ENCODE measurements around the gene DFFA. TPM values are rescaled to one million over a fixed set of nuclear protein-coding genes. Genes with fewer than 3 reads are reported as not detected.

The DFFA gene
- total RNA-seq, 4 donors from 2014 or later: 17.9 to 32.5 (median 26.0) TPM

- TF ChIP-seq POLR2AphosphoS5 (IDR thresholded peaks at IDR 0.05) (no peak), POLR2A (IDR thresholded peaks at IDR 0.05; ENCODE audit: low read depth) (no peak), EP300 (IDR thresholded peaks at IDR 0.05) (no peak)
- TF ChIP-seq, protein P1, sequence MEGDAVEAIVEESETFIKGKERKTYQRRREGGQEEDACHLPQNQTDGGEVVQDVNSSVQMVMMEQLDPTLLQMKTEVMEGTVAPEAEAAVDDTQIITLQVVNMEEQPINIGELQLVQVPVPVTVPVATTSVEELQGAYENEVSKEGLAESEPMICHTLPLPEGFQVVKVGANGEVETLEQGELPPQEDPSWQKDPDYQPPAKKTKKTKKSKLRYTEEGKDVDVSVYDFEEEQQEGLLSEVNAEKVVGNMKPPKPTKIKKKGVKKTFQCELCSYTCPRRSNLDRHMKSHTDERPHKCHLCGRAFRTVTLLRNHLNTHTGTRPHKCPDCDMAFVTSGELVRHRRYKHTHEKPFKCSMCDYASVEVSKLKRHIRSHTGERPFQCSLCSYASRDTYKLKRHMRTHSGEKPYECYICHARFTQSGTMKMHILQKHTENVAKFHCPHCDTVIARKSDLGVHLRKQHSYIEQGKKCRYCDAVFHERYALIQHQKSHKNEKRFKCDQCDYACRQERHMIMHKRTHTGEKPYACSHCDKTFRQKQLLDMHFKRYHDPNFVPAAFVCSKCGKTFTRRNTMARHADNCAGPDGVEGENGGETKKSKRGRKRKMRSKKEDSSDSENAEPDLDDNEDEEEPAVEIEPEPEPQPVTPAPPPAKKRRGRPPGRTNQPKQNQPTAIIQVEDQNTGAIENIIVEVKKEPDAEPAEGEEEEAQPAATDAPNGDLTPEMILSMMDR (IDR thresholded peaks at IDR 0.05): no peak
- H3K36me3 ChIP-seq: peaks cover 0 to 5% (median under 1%) of the 10 kb centered on the region in 4 donors
- H3K4me3 ChIP-seq: no peak overlapping the region
- DNase-seq (ENCODE audit: extremely low spot score): no peak
- peaks cover 0 to 19% (median 18%) of the 10 kb centered on the region in 4 donors for H3K4me1 ChIP-seq
- no peak overlapping the region for H3K27ac ChIP-seq (replicated peaks in 1 of 4)
- H3K9me3 ChIP-seq: no peaks in the 10 kb centered on the region
- intact Hi-C loops (cut with DNase I): no loop called here
- WGBS: 64% methylated on average over 18 of the region's 21 CpGs
- no peaks in the 10 kb centered on the region for H3K27me3 ChIP-seq
These were observed 22.0 kb downstream of the DFFA start for GRCh38 chr1:10450156-10450814.

GRCh38 chr1:10449751-10450150 is 22.6 kb downstream of the DFFA start, which contains the start of gene CORT:
Gene CORT, plus strand, starts transcription at chr1:10450031. Its CDS starts 193 bp downstream, at chr1:10450224.
- H3K27me3 ChIP-seq: no peaks in the 10 kb centered on the region
- no peak for DNase-seq (ENCODE audit: extremely low spot score)
- TF ChIP-seq POLR2AphosphoS5 (IDR thresholded peaks at IDR 0.05): no peak
- TF ChIP-seq, protein P1 (IDR thresholded peaks at IDR 0.05): no peak
- TF ChIP-seq POLR2A (IDR thresholded peaks at IDR 0.05; ENCODE audit: low read depth): no peak
- TF ChIP-seq EP300 (IDR thresholded peaks at IDR 0.05): no peak
- H3K4me1 ChIP-seq: peaks cover 0 to 19% (median 18%) of the 10 kb centered on the region in 4 donors
- 79% methylated on average over 10 of the region's 10 CpGs for WGBS
- peaks cover 0 to 9% (median 4%) of the 10 kb centered on the region in 4 donors for H3K36me3 ChIP-seq
- no peaks in the 10 kb centered on the region for H3K9me3 ChIP-seq
- no peak within 1 kb of the TSS for H3K27ac ChIP-seq (replicated peaks in 1 of 4)
- H3K4me3 ChIP-seq: no peak within 1 kb of the TSS
- intact Hi-C loops (cut with DNase I): no loop called here

DNA sequence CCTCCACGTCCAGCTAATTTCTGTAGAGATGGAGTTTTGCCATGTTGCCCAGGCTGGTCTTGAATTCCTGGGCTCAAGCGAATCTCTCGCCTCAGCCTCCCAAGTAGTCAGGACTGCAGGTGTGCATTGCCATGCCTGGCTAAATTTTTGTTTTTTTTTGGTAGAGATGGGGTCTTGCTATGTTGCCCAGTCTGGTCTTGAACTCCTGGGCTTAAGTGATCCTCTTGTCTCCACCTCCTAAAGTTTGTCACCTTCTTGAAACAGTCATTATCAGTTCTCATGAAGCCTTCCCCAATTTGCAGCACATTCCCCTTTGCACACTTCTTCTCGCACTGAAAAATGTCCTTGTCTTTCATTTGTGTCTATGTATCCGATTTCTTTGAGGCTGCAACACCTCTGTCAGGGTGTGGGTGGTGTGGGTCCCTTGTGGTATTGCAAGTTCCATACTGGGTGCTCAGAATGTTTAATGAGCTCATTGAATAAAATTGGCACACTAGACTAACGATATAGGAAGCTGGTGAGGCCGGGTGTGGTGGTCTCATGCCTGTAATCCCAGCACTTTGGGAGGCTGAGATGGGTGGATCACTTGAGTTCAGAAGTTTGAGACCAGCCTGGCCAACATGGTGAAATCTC is 25.4 kb downstream of the DFFA start:
- Histone ChIP-seq H3K4me1 (peaks cover 0 to 19% (median 18%) of the 10 kb centered on the region in 4 donors), H3K4me3 (no peak overlapping the region), H3K27me3 (no peaks in the 10 kb centered on the region), H3K36me3 (peaks cover 0 to 16% (median 8%) of the 10 kb centered on the region in 4 donors), H3K9me3 (no peaks in the 10 kb centered on the region), H3K27ac (replicated peaks in 1 of 4) (no peak overlapping the region)
- WGBS: 98% methylated on average over 7 of the region's 7 CpGs
- intact Hi-C loops (cut with DNase I): no loop called here
- DNase-seq (ENCODE audit: extremely low spot score): no peak
- TF ChIP-seq EP300 (IDR thresholded peaks at IDR 0.05) (no peak), POLR2A (IDR thresholded peaks at IDR 0.05; ENCODE audit: low read depth) (no peak), POLR2AphosphoS5 (IDR thresholded peaks at IDR 0.05) (no peak)
- TF ChIP-seq, protein P1 (IDR thresholded peaks at IDR 0.05): no peak

DNA sequence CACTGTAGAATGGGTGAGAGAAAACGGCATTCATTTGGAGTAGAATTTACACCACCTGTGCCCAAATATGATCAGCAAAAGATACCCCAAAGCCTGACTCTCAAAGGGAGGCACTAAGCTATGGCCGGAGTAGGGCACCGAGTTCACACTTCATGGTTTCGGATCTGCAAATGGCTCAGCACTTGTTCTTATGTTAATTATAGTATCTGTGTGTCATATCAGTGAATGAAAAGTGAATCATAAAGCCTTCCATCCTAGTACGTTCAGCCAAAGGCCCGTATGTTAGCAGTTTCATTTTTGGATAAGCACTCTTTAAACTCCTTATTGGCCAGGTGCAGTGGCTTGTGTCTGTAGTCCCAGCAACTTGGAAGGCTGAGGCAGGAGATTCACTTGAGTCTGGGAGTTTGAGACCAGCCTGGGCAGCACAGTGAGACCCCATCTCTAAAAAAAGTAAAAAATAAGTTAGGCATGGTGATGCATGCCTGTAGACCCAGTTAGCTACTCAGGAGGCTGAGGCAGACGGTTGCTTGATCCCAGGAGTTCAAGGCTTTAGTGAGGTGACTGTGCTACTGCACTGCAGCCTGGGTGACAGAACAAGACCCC is 27.4 kb downstream of the DFFA start:
- Histone ChIP-seq H3K9me3 (no peaks in the 10 kb centered on the region), H3K27me3 (no peaks in the 10 kb centered on the region), H3K36me3 (peaks cover 4 to 25% (median 8%) of the 10 kb centered on the region in 4 donors), H3K4me1 (peaks cover 0 to 2% (median under 1%) of the 10 kb centered on the region in 4 donors), H3K4me3 (no peak overlapping the region), H3K27ac (replicated peaks in 1 of 4) (no peak overlapping the region)
- TF ChIP-seq POLR2AphosphoS5 (IDR thresholded peaks at IDR 0.05): no peak
- TF ChIP-seq POLR2A (IDR thresholded peaks at IDR 0.05; ENCODE audit: low read depth): no peak
- TF ChIP-seq, protein P1 (IDR thresholded peaks at IDR 0.05): no peak
- TF ChIP-seq EP300 (IDR thresholded peaks at IDR 0.05): no peak
- WGBS: 90% methylated on average over 7 of the region's 7 CpGs
- DNase-seq (ENCODE audit: extremely low spot score): no peak
- intact Hi-C loops (cut with DNase I): no loop called here
